MM.1S (cell line): ENCODE results near the gene EXOC4.

ENCODE experiments used
- DNase-seq: peaks from one replicate; pipeline ENCODE4 v3.0.0-alpha.2; 2015
- H2AFZ ChIP-seq: fragments of 300-600 bp; sonication (generic); 2 replicates; pipeline ENCODE4 v1.6.0; 2016; ENCODE audit warnings: antibody characterized with exemption, low read length
- H3F3A ChIP-seq: fragments of 300-600 bp; sonication (generic); 2 replicates; pipeline ENCODE4 v1.6.1; 2016; ENCODE audit warnings: mild to moderate bottlenecking, antibody characterized with exemption, low read length, moderate library complexity, mixed read lengths; ENCODE audit not compliant: insufficient read depth
- H3K27ac ChIP-seq: fragments of 300-600 bp; sonication (generic); 2 replicates; pipeline ENCODE4 v1.5.1; 2016; ENCODE audit warnings: mild to moderate bottlenecking, low read length
- H3K27me3 ChIP-seq: fragments of 300-600 bp; sonication (generic); replicated peaks from 2 replicates; pipeline ENCODE4 v1.6.0; 2016; ENCODE audit warnings: low read length; ENCODE audit not compliant: insufficient read depth
- H3K36me3 ChIP-seq: fragments of 300-600 bp; sonication (generic); replicated peaks from 2 replicates; pipeline ENCODE4 v1.6.1; 2016; ENCODE audit warnings: mild to moderate bottlenecking, low read length, mixed read lengths; ENCODE audit not compliant: insufficient read depth
- H3K4me1 ChIP-seq: fragments of 300-600 bp; sonication (generic); 2 replicates; pipeline ENCODE4 v1.6.1; 2016; ENCODE audit warnings: low read length, mixed read lengths
- H3K4me2 ChIP-seq: fragments of 300-600 bp; sonication (generic); 2 replicates; pipeline ENCODE4 v1.6.0; 2016; ENCODE audit warnings: low read depth, low read length
- H3K4me3 ChIP-seq: fragments of 300-600 bp; sonication (generic); 2 replicates; pipeline ENCODE4 v1.5.1; 2016; ENCODE audit warnings: low read length, mixed read lengths
- H3K79me2 ChIP-seq: fragments of 300-600 bp; sonication (generic); 2 replicates; pipeline ENCODE4 v1.6.1; 2016; ENCODE audit warnings: mixed run types, low read length, mixed read lengths
- H3K9ac ChIP-seq: fragments of 300-600 bp; sonication (generic); 2 replicates; pipeline ENCODE4 v1.6.1; 2016; ENCODE audit warnings: low read length, mixed read lengths
- H3K9me2 ChIP-seq: fragments of 300-600 bp; sonication (generic); replicated peaks from 2 replicates; pipeline ENCODE4 v1.6.1; 2016; ENCODE audit warnings: mild to moderate bottlenecking, low read length, mixed read lengths; ENCODE audit not compliant: insufficient read depth
- H3K9me3 ChIP-seq: fragments of 300-600 bp; sonication (generic); replicated peaks from 2 replicates; pipeline ENCODE4 v1.6.1; 2016; ENCODE audit warnings: mild to moderate bottlenecking, low read length, mixed read lengths; ENCODE audit not compliant: insufficient read depth
- H4K20me1 ChIP-seq: fragments of 300-600 bp; sonication (generic); 2 replicates; pipeline ENCODE4 v1.6.1; 2016; ENCODE audit warnings: mild to moderate bottlenecking, low read length, moderate library complexity, mixed read lengths; ENCODE audit not compliant: insufficient read depth
- CTCF ChIP-seq: fragments of 300-600 bp; sonication (generic); IDR thresholded peaks from 2 replicates; pipeline ENCODE4 v1.5.1; 2016; ENCODE audit warnings: antibody characterized with exemption, low read length, mixed read lengths
- EZH2 ChIP-seq: fragments of 300-600 bp; sonication (generic); optimal IDR thresholded peaks from 2 replicates; pipeline ENCODE3; 2017; ENCODE audit warnings: low read depth, mild to moderate bottlenecking, antibody characterized with exemption, low read length, mixed read lengths
- EZH2phosphoT487 ChIP-seq: fragments of 300-600 bp; sonication (generic); IDR thresholded peaks from 2 replicates; pipeline ENCODE4 v1.6.1; 2018; ENCODE audit warnings: antibody characterized with exemption, low read length

The EXOC4 gene

GRCh38 chr7:133770863-133771492, 518.1 kb downstream of the EXOC4 start:
- Histone ChIP-seq H4K20me1 (no peaks in the 10 kb centered on the region), H3K27me3 (no peaks in the 10 kb centered on the region), H3K79me2 (no peaks in the 10 kb centered on the region), H3K9me3 (no peaks in the 10 kb centered on the region), H3K36me3 (no peaks in the 10 kb centered on the region), H3F3A (no peaks in the 10 kb centered on the region), H3K27ac (no peak overlapping the region), H3K4me1 (no peaks in the 10 kb centered on the region), H3K9me2 (no peaks in the 10 kb centered on the region), H2AFZ (no peak overlapping the region), H3K9ac (no peak overlapping the region), H3K4me2 (no peak overlapping the region), H3K4me3 (no peak overlapping the region)
- no peak for TF ChIP-seq EZH2phosphoT487
- TF ChIP-seq EZH2 = no peak
- TF ChIP-seq CTCF = no peak
- no peak for DNase-seq

GRCh38 chr7:133771788-133772419, 519.0 kb downstream of the EXOC4 start:
- H3K9me3 ChIP-seq = no peaks in the 10 kb centered on the region
- no peak overlapping the region for H3K27ac ChIP-seq
- no peak overlapping the region for H3K9ac ChIP-seq
- H3K4me1 ChIP-seq = no peaks in the 10 kb centered on the region
- no peak overlapping the region for H3K4me3 ChIP-seq
- no peaks in the 10 kb centered on the region for H3F3A ChIP-seq
- no peak overlapping the region for H2AFZ ChIP-seq
- no peaks in the 10 kb centered on the region for H3K27me3 ChIP-seq
- TF ChIP-seq EZH2phosphoT487 = no peak
- TF ChIP-seq CTCF = no peak
- no peak for DNase-seq
- no peak overlapping the region for H3K4me2 ChIP-seq
- H3K79me2 ChIP-seq = no peaks in the 10 kb centered on the region
- no peaks in the 10 kb centered on the region for H4K20me1 ChIP-seq
- no peaks in the 10 kb centered on the region for H3K36me3 ChIP-seq
- no peaks in the 10 kb centered on the region for H3K9me2 ChIP-seq

- Histone ChIP-seq H3K27ac (no peak overlapping the region), H3K27me3 (no peaks in the 10 kb centered on the region), H3K36me3 (no peaks in the 10 kb centered on the region), H4K20me1 (no peaks in the 10 kb centered on the region), H3K4me2 (no peak overlapping the region), H3K4me1 (no peaks in the 10 kb centered on the region), H3F3A (no peaks in the 10 kb centered on the region), H3K9me3 (no peaks in the 10 kb centered on the region), H3K9ac (no peak overlapping the region), H3K9me2 (no peaks in the 10 kb centered on the region), H2AFZ (no peak overlapping the region), H3K4me3 (no peak overlapping the region), H3K79me2 (no peaks in the 10 kb centered on the region)
- TF ChIP-seq EZH2 (no peak), CTCF (no peak), EZH2phosphoT487 (no peak)
- no peak for DNase-seq
Observed at GRCh38 chr7:133773601-133774000, 520.7 kb downstream of the EXOC4 start.
